ENCODE measurements around the gene OPALIN. TPM values are rescaled to one million over a fixed set of nuclear protein-coding genes. Genes with fewer than 3 reads are reported as not detected.

OPALIN gene
- total and polyA plus RNA-seq, 10 of the 15 experiments (the other 5 are each of a cell fraction or from before 2014, with no cell fraction given): not detected

DNA sequence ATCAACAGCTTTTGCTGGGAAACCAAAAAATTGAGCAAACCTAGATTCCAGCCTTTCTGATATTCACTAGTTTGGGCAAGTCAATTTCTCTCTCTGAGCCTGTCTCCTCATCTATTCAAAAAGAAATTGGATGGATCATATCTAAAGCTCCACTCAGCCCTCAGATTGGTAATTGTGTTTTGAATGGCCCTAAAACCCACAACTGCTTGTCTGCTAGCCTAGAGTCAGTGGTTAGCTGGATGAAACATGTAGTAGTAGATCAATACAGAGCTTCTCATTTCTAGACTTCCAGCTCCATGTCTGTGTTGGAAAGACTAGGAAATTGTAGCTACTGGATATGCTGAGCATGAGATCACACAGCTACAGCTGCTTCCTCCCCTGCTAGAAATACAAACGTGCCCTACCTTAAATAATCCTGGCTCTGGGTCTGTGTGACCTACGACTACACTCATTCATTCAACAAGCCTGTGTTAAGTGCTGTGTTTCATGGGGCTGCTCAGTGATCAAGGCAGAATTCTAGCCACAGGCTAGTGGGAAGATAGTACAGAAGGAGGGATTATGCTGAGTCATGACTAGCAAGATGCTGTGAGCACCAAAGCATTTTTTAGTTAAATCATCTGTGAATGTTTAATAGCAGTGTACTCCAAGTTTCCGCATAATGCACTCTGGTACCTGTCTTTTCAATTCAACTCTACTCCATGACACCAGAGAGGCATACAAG is 38.9 kb downstream of the OPALIN start:
- ATAC-seq (no peak), DNase-seq (ENCODE audit: low read depth, low spot score) (no peak), FAIRE-seq (no peak)
- ChIA-PET POLR2A (interaction anchor here (0.5 kb wide), 1 partner anchor 451 kb away, joined by 3 read pairs; no protein-coding TSS in a partner anchor), CTCF (interaction anchor here (1.2 to 4.2 kb wide), 3 partner anchors 12 to 273 kb away, joined by 3 to 15 read pairs (median 7); no protein-coding TSS in a partner anchor), RAD21 (ENCODE audit: unreplicated experiment) (interaction anchor here (1.2 kb wide), 1 partner anchor 90 kb away, joined by 4 read pairs; no protein-coding TSS in a partner anchor), SMC1A (ENCODE audit: uncharacterized antibody, unreplicated experiment) (interaction anchor here (0.6 to 4.1 kb wide), 7 partner anchors 12 to 303 kb away, joined by 3 to 22 read pairs (median 3); no protein-coding TSS in a partner anchor)
- H3K27me3 ChIP-seq (replicated peaks in 1 of 2; ENCODE audit: control insufficient read depth in 2 of 2, insufficient read depth in 2 of 2, low read length in 1 of 2): no peaks in the 10 kb centered on the region
- H3K4me1 ChIP-seq (ENCODE audit: control insufficient read depth, insufficient read depth, low read length): no peaks in the 10 kb centered on the region
- no peaks in the 10 kb centered on the region for H4K20me1 ChIP-seq (ENCODE audit: control insufficient read depth, insufficient read depth)
- TF ChIP-seq NFIC (IDR thresholded peaks at IDR 0.05; ENCODE audit: low read depth, low read length) (no peak), BHLHE40 (IDR thresholded peaks at IDR 0.05; ENCODE audit: borderline replicate concordance in 1 of 2, low read depth in 2 of 2, low read length in 1 of 2) (no peak), EP300 (IDR thresholded peaks at IDR 0.05; ENCODE audit: borderline replicate concordance in 1 of 2, control insufficient read depth in 1 of 2, low read depth in 2 of 2, low read length in 2 of 2) (no peak), POLR2A (IDR thresholded peaks at IDR 0.05; ENCODE audit: low read depth, low read length) (no peak), BMI1 (IDR thresholded peaks at IDR 0.05; ENCODE audit: borderline replicate concordance) (no peak), BACH1 (IDR thresholded peaks at IDR 0.05; ENCODE audit: borderline replicate concordance) (peak; percentile 49; the same call in 1 of the 2 replicates), SUPT20H (IDR thresholded peaks at IDR 0.05; ENCODE audit: borderline replicate concordance, control insufficient read depth, low read depth, low read length) (no peak)
- TF ChIP-seq, protein P1, sequence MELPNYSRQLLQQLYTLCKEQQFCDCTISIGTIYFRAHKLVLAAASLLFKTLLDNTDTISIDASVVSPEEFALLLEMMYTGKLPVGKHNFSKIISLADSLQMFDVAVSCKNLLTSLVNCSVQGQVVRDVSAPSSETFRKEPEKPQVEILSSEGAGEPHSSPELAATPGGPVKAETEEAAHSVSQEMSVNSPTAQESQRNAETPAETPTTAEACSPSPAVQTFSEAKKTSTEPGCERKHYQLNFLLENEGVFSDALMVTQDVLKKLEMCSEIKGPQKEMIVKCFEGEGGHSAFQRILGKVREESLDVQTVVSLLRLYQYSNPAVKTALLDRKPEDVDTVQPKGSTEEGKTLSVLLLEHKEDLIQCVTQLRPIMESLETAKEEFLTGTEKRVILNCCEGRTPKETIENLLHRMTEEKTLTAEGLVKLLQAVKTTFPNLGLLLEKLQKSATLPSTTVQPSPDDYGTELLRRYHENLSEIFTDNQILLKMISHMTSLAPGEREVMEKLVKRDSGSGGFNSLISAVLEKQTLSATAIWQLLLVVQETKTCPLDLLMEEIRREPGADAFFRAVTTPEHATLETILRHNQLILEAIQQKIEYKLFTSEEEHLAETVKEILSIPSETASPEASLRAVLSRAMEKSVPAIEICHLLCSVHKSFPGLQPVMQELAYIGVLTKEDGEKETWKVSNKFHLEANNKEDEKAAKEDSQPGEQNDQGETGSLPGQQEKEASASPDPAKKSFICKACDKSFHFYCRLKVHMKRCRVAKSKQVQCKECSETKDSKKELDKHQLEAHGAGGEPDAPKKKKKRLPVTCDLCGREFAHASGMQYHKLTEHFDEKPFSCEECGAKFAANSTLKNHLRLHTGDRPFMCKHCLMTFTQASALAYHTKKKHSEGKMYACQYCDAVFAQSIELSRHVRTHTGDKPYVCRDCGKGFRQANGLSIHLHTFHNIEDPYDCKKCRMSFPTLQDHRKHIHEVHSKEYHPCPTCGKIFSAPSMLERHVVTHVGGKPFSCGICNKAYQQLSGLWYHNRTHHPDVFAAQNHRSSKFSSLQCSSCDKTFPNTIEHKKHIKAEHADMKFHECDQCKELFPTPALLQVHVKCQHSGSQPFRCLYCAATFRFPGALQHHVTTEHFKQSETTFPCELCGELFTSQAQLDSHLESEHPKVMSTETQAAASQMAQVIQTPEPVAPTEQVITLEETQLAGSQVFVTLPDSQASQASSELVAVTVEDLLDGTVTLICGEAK (IDR thresholded peaks at IDR 0.05; ENCODE audit: borderline replicate concordance): no peak
- no peak overlapping the region for H3K4me2 ChIP-seq (ENCODE audit: control insufficient read depth, insufficient read depth)
- intact Hi-C loops (cut with micrococcal nuclease; ENCODE audit: unreplicated experiment): no loop called here
- BruUV-seq (replicated peaks): no TSS peak
- H3K9me3 ChIP-seq (replicated peaks; ENCODE audit: control insufficient read depth, insufficient read depth, low read length): no peaks in the 10 kb centered on the region
- in situ Hi-C loops (cut with MboI): loop anchor here (10.0 kb wide), 1 partner anchor 295 kb away; no protein-coding TSS in a partner anchor
- H3K36me3 ChIP-seq (ENCODE audit: control insufficient read depth in 2 of 2, insufficient read depth in 2 of 2, low read length in 1 of 2): no peaks in the 10 kb centered on the region
- 33% methylated on average over 3 of the region's 3 CpGs for WGBS (ENCODE audit: insufficient coverage, insufficient replicate concordance, low lambda C conversion rate, missing lambda C conversion rate)
- no peak overlapping the region for H3K9ac ChIP-seq (ENCODE audit: control insufficient read depth, insufficient read depth, low read length)
- no peak overlapping the region for H3K27ac ChIP-seq (ENCODE audit: control insufficient read depth, insufficient read depth)
- H2AFZ ChIP-seq (ENCODE audit: control insufficient read depth, low read depth, low read length): peak overlapping the region; percentile 50
- H3K4me3 ChIP-seq: no peak overlapping the region
- H3K79me2 ChIP-seq (ENCODE audit: control insufficient read depth, insufficient read depth, low read length): no peaks in the 10 kb centered on the region

Measured in GM12878 (cell line).